ENCODE results near the gene OTUB1.

- TF ChIP-seq HDAC2 (IDR thresholded peaks at IDR 0.05) (no peak), CTCF (IDR thresholded peaks at IDR 0.05) (no peak), BCL3 (IDR thresholded peaks at IDR 0.05) (no peak), POLR2AphosphoS2 (conservative IDR thresholded peaks at IDR 0.05; ENCODE audit: low read length) (no peak), CHD4 (IDR thresholded peaks at IDR 0.05; ENCODE audit: borderline replicate concordance) (no peak), KDM1A (IDR thresholded peaks at IDR 0.05; ENCODE audit: low read depth) (no peak), ESRRA (IDR thresholded peaks at IDR 0.05; ENCODE audit: borderline replicate concordance, low read length) (no peak), CEBPB (IDR thresholded peaks at IDR 0.05) (no peak), ZNF302 (CRISPR knock-in tag; IDR thresholded peaks at IDR 0.05) (no peak), POLR2A (IDR thresholded peaks at IDR 0.05; ENCODE audit: low read length) (no peak), RCOR1 (IDR thresholded peaks at IDR 0.05; ENCODE audit: low read depth, low read length) (no peak), MAX (IDR thresholded peaks at IDR 0.05) (no peak), EP300 (IDR thresholded peaks at IDR 0.05) (no peak)
Measured at GRCh38 chr11:64029773-64030172, 43.5 kb downstream of the OTUB1 start.
